Loucy (cell line): ENCODE results near the gene ASCC1.

ENCODE experiments used
- H2AFZ ChIP-seq: fragments of 200-600 bp; sonication (generic); 2 replicates; pipeline ENCODE4 v1.6.0; 2016; ENCODE audit warnings: antibody characterized with exemption, mild to moderate bottlenecking, low read length, moderate library complexity
- H3F3A ChIP-seq: fragments of 200-600 bp; 2 replicates; pipeline ENCODE4 v1.6.0; 2016; ENCODE audit warnings: antibody characterized with exemption, low read depth, mild to moderate bottlenecking
- H3K27me3 ChIP-seq: fragments of 200-600 bp; sonication (generic); 2 replicates; pipeline ENCODE4 v1.6.1; 2014; ENCODE audit warnings: low read length, mild to moderate bottlenecking; ENCODE audit not compliant: insufficient read depth, poor library complexity, severe bottlenecking
- H3K36me3 ChIP-seq: fragments of 200-600 bp; sonication (generic); 2 replicates; pipeline ENCODE4 v1.6.1; 2016; ENCODE audit warnings: low read length; ENCODE audit not compliant: insufficient read depth
- H3K4me1 ChIP-seq: fragments of 200-600 bp; sonication (generic); 2 replicates; pipeline ENCODE4 v1.5.1; 2014; ENCODE audit warnings: low read length, mild to moderate bottlenecking; ENCODE audit not compliant: insufficient read depth, poor library complexity, severe bottlenecking
- H3K4me2 ChIP-seq: fragments of 200-600 bp; sonication (generic); 2 replicates; pipeline ENCODE4 v1.6.0; 2014; ENCODE audit warnings: antibody characterized with exemption, low read length, low read depth, mild to moderate bottlenecking; ENCODE audit not compliant: poor library complexity, severe bottlenecking
- H3K4me3 ChIP-seq: fragments of 200-600 bp; sonication (generic); 2 replicates; pipeline ENCODE4 v1.5.1; 2014; ENCODE audit warnings: low read length, mild to moderate bottlenecking, mixed read lengths; ENCODE audit not compliant: poor library complexity, severe bottlenecking
- H3K79me2 ChIP-seq: fragments of 200-600 bp; sonication (generic); 2 replicates; pipeline ENCODE4 v1.6.1; 2014; ENCODE audit warnings: low read length; ENCODE audit not compliant: insufficient read depth
- H3K9ac ChIP-seq: fragments of 200-600 bp; sonication (generic); 2 replicates; pipeline ENCODE4 v1.6.0; 2014; ENCODE audit warnings: mild to moderate bottlenecking, low read depth, low read length, moderate library complexity; ENCODE audit not compliant: poor library complexity, severe bottlenecking
- H3K9me2 ChIP-seq: fragments of 200-600 bp; sonication (generic); replicated peaks from 2 replicates; pipeline ENCODE4 v1.6.1; 2016; ENCODE audit warnings: low read depth, low read length, mixed read lengths
- H3K9me3 ChIP-seq: fragments of 200-600 bp; sonication (generic); 2 replicates; pipeline ENCODE4 v1.6.1; 2014; ENCODE audit warnings: mild to moderate bottlenecking, antibody characterized with exemption, low read length, low read depth; ENCODE audit not compliant: insufficient read depth
- H4K20me1 ChIP-seq: fragments of 200-600 bp; sonication (generic); 2 replicates; pipeline ENCODE4 v1.6.0; 2014; ENCODE audit warnings: antibody characterized with exemption, low read length, mild to moderate bottlenecking; ENCODE audit not compliant: insufficient read depth, poor library complexity, severe bottlenecking
- CTCF ChIP-seq: fragments of 200-600 bp; sonication (generic); conservative IDR thresholded peaks from 2 replicates; pipeline ENCODE4 v1.5.1; 2014; ENCODE audit warnings: mild to moderate bottlenecking, antibody characterized with exemption, low read length
- EZH2phosphoT487 ChIP-seq: fragments of 200-600 bp; IDR thresholded peaks from 2 replicates; pipeline ENCODE4 v1.6.1; 2018; ENCODE audit warnings: antibody characterized with exemption, mild to moderate bottlenecking, moderate library complexity, borderline replicate concordance

The ASCC1 gene

GRCh38 chr10:72085864-72086465 is 130.1 kb downstream of the ASCC1 start:
- no peaks in the 10 kb centered on the region for H3K36me3 ChIP-seq
- H3K4me1 ChIP-seq: peaks cover 5% of the 10 kb centered on the region
- no peaks in the 10 kb centered on the region for H3K27me3 ChIP-seq
- H3K4me3 ChIP-seq: no peak overlapping the region
- no peaks in the 10 kb centered on the region for H3K9me3 ChIP-seq
- TF ChIP-seq CTCF (no peak), EZH2phosphoT487 (no peak)
- H2AFZ ChIP-seq: no peak overlapping the region
- H3K9me2 ChIP-seq: no peaks in the 10 kb centered on the region
- no peaks in the 10 kb centered on the region for H4K20me1 ChIP-seq
- no peaks in the 10 kb centered on the region for H3F3A ChIP-seq
- no peaks in the 10 kb centered on the region for H3K79me2 ChIP-seq
- H3K9ac ChIP-seq: no peak overlapping the region
- no peak overlapping the region for H3K4me2 ChIP-seq

GRCh38 chr10:72085166-72085565 is 130.9 kb downstream of the ASCC1 start:
- H3K9me2 ChIP-seq: no peaks in the 10 kb centered on the region
- no peaks in the 10 kb centered on the region for H3K9me3 ChIP-seq
- no peak overlapping the region for H2AFZ ChIP-seq
- TF ChIP-seq EZH2phosphoT487: no peak
- TF ChIP-seq CTCF: no peak
- H4K20me1 ChIP-seq: no peaks in the 10 kb centered on the region
- no peaks in the 10 kb centered on the region for H3K27me3 ChIP-seq
- H3K79me2 ChIP-seq: no peaks in the 10 kb centered on the region
- no peak overlapping the region for H3K4me2 ChIP-seq
- no peaks in the 10 kb centered on the region for H3K36me3 ChIP-seq
- no peaks in the 10 kb centered on the region for H3F3A ChIP-seq
- H3K9ac ChIP-seq: no peak overlapping the region
- H3K4me1 ChIP-seq: peaks cover 6% of the 10 kb centered on the region
- H3K4me3 ChIP-seq: no peak overlapping the region

- Histone ChIP-seq H2AFZ (no peak overlapping the region), H3K27me3 (no peaks in the 10 kb centered on the region)
Observed at GRCh38 chr10:72083790-72084459, 132.2 kb downstream of the ASCC1 start.

More at GRCh38 chr10:72083790-72084459, 132.2 kb downstream of the ASCC1 start:
- H4K20me1 ChIP-seq: no peaks in the 10 kb centered on the region
- no peaks in the 10 kb centered on the region for H3F3A ChIP-seq
- no peak overlapping the region for H3K4me3 ChIP-seq
- no peaks in the 10 kb centered on the region for H3K79me2 ChIP-seq
- H3K9ac ChIP-seq: no peak overlapping the region
- TF ChIP-seq EZH2phosphoT487: no peak
- H3K9me2 ChIP-seq: no peaks in the 10 kb centered on the region
- H3K36me3 ChIP-seq: no peaks in the 10 kb centered on the region
- no peaks in the 10 kb centered on the region for H3K9me3 ChIP-seq
- H3K4me2 ChIP-seq: no peak overlapping the region
- peaks cover 18% of the 10 kb centered on the region for H3K4me1 ChIP-seq
